K562 (cell line): Measurements from ENCODE around the gene E2F3. TPM values are rescaled to one million over a fixed set of nuclear protein-coding genes. Genes with fewer than 3 reads are reported as not detected.
A peak's percentile ranks its signal among the peaks of the same experiment; 100 is the strongest.

Source experiments
- BCLAF1 ChIP-seq, 2 experiments: fragments of 450-650 bp in 1 of 2; IDR thresholded peaks; 2 replicates each; pipeline ENCODE4 v1.6.1; 2011 to 2017; ENCODE audit warnings: low read depth in 2 of 2, antibody characterized with exemption in 1 of 2, borderline replicate concordance in 1 of 2, low read length in 1 of 2, mild to moderate bottlenecking in 1 of 2, mixed read lengths in 1 of 2; ENCODE audit not compliant: control insufficient read depth in 1 of 2
- BHLHE40 ChIP-seq: IDR thresholded peaks from 2 replicates; pipeline ENCODE4 v1.6.1; 2011; ENCODE audit warnings: low read length, improper control_type of control experiment
- FUS ChIP-seq: fragments of 200-400 bp; formaldehyde crosslinking; optimal IDR thresholded peaks from 2 replicates; pipeline ENCODE3; 2017; ENCODE audit warnings: low read depth, low read length
- JUN ChIP-seq, 2 experiments: sonication (generic) in 1 of 2; formaldehyde crosslinking in 1 of 2; IDR thresholded peaks; 2 replicates each; pipeline versions ENCODE4 v1.6.1 to v1.8.0; 2012 to 2022; ENCODE audit warnings: borderline replicate concordance in 2 of 2, mild to moderate bottlenecking in 2 of 2, improper control_type of control experiment in 1 of 2, low read depth in 1 of 2, low read length in 1 of 2, missing genetic modification reagents in 1 of 2
- MECOM ChIP-seq: fragments of 250-450 bp; sonication (Bioruptor Pico); IDR thresholded peaks from 2 replicates; pipeline ENCODE4 v1.8.0; 2022; ENCODE audit warnings: inconsistent platforms
- NR2C2 ChIP-seq, 2 experiments: fragments of 200-800 bp in 1 of 2; sonication (Bioruptor generic) in 1 of 2; sonication (generic) in 1 of 2; formaldehyde crosslinking in 1 of 2; IDR thresholded peaks; 2 replicates each; pipeline versions ENCODE4 v1.6.1 to v1.8.0; 2016 to 2022; ENCODE audit warnings: mild to moderate bottlenecking in 1 of 2, missing compliant biosample characterization in 1 of 2, missing genetic modification characterization in 1 of 2, missing genetic modification reagents in 1 of 2
- RBM34 ChIP-seq: fragments of 200-400 bp; formaldehyde crosslinking; IDR thresholded peaks from 2 replicates; pipeline ENCODE4 v1.6.1; 2018; ENCODE audit warnings: low read length, borderline replicate concordance; ENCODE audit not compliant: insufficient read depth
- SMAD1 ChIP-seq: fragments of 150-350 bp; IDR thresholded peaks from 2 replicates; pipeline ENCODE4 v1.6.1; 2014; ENCODE audit warnings: low read length, low read depth; ENCODE audit not compliant: partially characterized antibody
- TAL1 ChIP-seq: fragments of 450-650 bp; IDR thresholded peaks from 2 replicates; pipeline ENCODE4 v1.6.1; 2016; ENCODE audit warnings: mild to moderate bottlenecking
- ZNF232 ChIP-seq: sonication (generic); formaldehyde crosslinking; IDR thresholded peaks from 2 replicates; pipeline ENCODE4 v1.8.0; 2022; ENCODE audit warnings: mild to moderate bottlenecking, missing genetic modification reagents
- polyA plus RNA-seq, 8 experiments: library from polyadenylated mRNA; depleted of rRNA in 4 of 8; stranded (reverse) in 5 of 8; unstranded in 3 of 8; fragments of >200 nt; fragmentation: Nextera tagmentation in 2 of 8; fragmentation: Illumina TruSeq in 1 of 8; extraction: Ambion mirVana in 2 of 8; extraction: Trizol in 1 of 8; gene quantifications; 2 replicates each; pipeline versions ENCODE4 v1.2.1 to v1.2.3, GENCODE V29; 2011 to 2014; ENCODE audit warnings: inconsistent platforms in 1 of 8, missing spikeins in 1 of 8
- total RNA-seq, 7 experiments: library from RNA; depleted of rRNA in 6 of 7; stranded (reverse); fragments of >200 nt in 6 of 7; fragmentation: Illumina TruSeq in 2 of 7; extraction: Trizol in 2 of 7; gene quantifications; 2 replicates each; pipeline versions ENCODE4 v1.2.1 to v1.2.3, GENCODE V29; 2011 to 2021; ENCODE audit warnings: low replicate concordance in 1 of 7
- TF ChIP-seq, protein P1 (sequence below), 2 experiments: fragments of 150-350 bp in 1 of 2; IDR thresholded peaks; 2 replicates each; pipeline ENCODE4 v1.6.1; 2012 to 2016; ENCODE audit warnings: low read depth in 2 of 2, low read length in 2 of 2, mild to moderate bottlenecking in 1 of 2, moderate library complexity in 1 of 2
- TF ChIP-seq, protein P2 (sequence below): sonication (generic); formaldehyde crosslinking; IDR thresholded peaks from 2 replicates; pipeline ENCODE4 v1.8.0; 2022; ENCODE audit warnings: missing genetic modification reagents, mild to moderate bottlenecking, borderline replicate concordance
- TF ChIP-seq, protein P3 (sequence below), 2 experiments: IDR thresholded peaks in 1 of 2; conservative IDR thresholded peaks in 1 of 2; 2 replicates each; pipeline ENCODE4 v1.6.1; 2016; ENCODE audit warnings: low read depth in 2 of 2, mild to moderate bottlenecking in 1 of 2, missing compliant biosample characterization in 1 of 2, missing genetic modification characterization in 1 of 2, moderate library complexity in 1 of 2

E2F3 gene
- total and polyA plus RNA-seq, 9 of the 15 experiments (the other 6 are each of a cell fraction or from before 2014, with no cell fraction given), result 11.1 to 44.7 (median 27.2) TPM

- TF ChIP-seq ZNF232 (CRISPR knock-in tag) (no peak), RBM34 (no peak), FUS (no peak), JUN (IDR thresholded peaks at IDR 0.05; ENCODE audit: borderline replicate concordance, low read depth, low read length) (0 out of 2 replicates have a peak, but pooled peaks have one; percentile 32), JUN (CRISPR knock-in tag; IDR thresholded peaks at IDR 0.05; ENCODE audit: borderline replicate concordance) (no peak), BCLAF1 (IDR thresholded peaks at IDR 0.05; ENCODE audit: borderline replicate concordance in 1 of 2, control insufficient read depth in 1 of 2, low read depth in 2 of 2, low read length in 1 of 2) (no peak; a peak in 1 of 4 replicates), TAL1 (peak; percentile 90), MECOM (CRISPR knock-in tag) (no peak), BHLHE40 (no peak), NR2C2 (CRISPR knock-in tag; IDR thresholded peaks at IDR 0.05) (no peak), NR2C2 (tag; IDR thresholded peaks at IDR 0.05) (peak; percentile 30; the same call in 1 of the 2 replicates), SMAD1 (no peak)
- TF ChIP-seq, protein P1, sequence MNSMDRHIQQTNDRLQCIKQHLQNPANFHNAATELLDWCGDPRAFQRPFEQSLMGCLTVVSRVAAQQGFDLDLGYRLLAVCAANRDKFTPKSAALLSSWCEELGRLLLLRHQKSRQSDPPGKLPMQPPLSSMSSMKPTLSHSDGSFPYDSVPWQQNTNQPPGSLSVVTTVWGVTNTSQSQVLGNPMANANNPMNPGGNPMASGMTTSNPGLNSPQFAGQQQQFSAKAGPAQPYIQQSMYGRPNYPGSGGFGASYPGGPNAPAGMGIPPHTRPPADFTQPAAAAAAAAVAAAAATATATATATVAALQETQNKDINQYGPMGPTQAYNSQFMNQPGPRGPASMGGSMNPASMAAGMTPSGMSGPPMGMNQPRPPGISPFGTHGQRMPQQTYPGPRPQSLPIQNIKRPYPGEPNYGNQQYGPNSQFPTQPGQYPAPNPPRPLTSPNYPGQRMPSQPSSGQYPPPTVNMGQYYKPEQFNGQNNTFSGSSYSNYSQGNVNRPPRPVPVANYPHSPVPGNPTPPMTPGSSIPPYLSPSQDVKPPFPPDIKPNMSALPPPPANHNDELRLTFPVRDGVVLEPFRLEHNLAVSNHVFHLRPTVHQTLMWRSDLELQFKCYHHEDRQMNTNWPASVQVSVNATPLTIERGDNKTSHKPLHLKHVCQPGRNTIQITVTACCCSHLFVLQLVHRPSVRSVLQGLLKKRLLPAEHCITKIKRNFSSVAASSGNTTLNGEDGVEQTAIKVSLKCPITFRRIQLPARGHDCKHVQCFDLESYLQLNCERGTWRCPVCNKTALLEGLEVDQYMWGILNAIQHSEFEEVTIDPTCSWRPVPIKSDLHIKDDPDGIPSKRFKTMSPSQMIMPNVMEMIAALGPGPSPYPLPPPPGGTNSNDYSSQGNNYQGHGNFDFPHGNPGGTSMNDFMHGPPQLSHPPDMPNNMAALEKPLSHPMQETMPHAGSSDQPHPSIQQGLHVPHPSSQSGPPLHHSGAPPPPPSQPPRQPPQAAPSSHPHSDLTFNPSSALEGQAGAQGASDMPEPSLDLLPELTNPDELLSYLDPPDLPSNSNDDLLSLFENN (IDR thresholded peaks at IDR 0.05; ENCODE audit: low read depth in 2 of 2, low read length in 2 of 2), result peak in 1 of 2 experiments; percentile 73; a peak in 1 of 4 replicates
- TF ChIP-seq, protein P2, sequence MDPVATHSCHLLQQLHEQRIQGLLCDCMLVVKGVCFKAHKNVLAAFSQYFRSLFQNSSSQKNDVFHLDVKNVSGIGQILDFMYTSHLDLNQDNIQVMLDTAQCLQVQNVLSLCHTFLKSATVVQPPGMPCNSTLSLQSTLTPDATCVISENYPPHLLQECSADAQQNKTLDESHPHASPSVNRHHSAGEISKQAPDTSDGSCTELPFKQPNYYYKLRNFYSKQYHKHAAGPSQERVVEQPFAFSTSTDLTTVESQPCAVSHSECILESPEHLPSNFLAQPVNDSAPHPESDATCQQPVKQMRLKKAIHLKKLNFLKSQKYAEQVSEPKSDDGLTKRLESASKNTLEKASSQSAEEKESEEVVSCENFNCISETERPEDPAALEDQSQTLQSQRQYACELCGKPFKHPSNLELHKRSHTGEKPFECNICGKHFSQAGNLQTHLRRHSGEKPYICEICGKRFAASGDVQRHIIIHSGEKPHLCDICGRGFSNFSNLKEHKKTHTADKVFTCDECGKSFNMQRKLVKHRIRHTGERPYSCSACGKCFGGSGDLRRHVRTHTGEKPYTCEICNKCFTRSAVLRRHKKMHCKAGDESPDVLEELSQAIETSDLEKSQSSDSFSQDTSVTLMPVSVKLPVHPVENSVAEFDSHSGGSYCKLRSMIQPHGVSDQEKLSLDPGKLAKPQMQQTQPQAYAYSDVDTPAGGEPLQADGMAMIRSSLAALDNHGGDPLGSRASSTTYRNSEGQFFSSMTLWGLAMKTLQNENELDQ (CRISPR knock-in tag), result no peak
- TF ChIP-seq, protein P3, sequence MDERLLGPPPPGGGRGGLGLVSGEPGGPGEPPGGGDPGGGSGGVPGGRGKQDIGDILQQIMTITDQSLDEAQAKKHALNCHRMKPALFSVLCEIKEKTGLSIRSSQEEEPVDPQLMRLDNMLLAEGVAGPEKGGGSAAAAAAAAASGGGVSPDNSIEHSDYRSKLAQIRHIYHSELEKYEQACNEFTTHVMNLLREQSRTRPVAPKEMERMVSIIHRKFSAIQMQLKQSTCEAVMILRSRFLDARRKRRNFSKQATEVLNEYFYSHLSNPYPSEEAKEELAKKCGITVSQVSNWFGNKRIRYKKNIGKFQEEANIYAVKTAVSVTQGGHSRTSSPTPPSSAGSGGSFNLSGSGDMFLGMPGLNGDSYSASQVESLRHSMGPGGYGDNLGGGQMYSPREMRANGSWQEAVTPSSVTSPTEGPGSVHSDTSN (CRISPR knock-in tag; IDR thresholded peaks at IDR 0.05; ENCODE audit: low read depth), result no peak
- TF ChIP-seq, protein P3 (tag; conservative IDR thresholded peaks at IDR 0.05; ENCODE audit: low read depth), result no peak
Observed at GRCh38 chr6:20409427-20409971, 7.8 kb downstream of the E2F3 start (continued).
